Kidney (tissue), 14 donors: ENCODE results near the gene IMPG1. TPM values are rescaled to one million over a fixed set of nuclear protein-coding genes. Genes with fewer than 3 reads are reported as not detected.

Experiments
- DNase-seq, 5 donors: peaks; one replicate each; pipeline ENCODE4 v3.0.0-alpha.2; 2013 to 2020
- FAIRE-seq: peaks from 2 replicates; lab custom pipeline; 2012; peaks lifted over from hg19 to GRCh38; lab: Jason Lieb, UNC
- H3K27ac ChIP-seq, 2 donors: one replicate each; pipeline ENCODE4 v1.7.0; 2013; ENCODE audit warnings: low read depth in 2 of 2, low read length in 2 of 2, inconsistent platforms in 1 of 2
- H3K27me3 ChIP-seq: one replicate; pipeline ENCODE4 v1.7.1; 2013; ENCODE audit warnings: low read length, inconsistent platforms; ENCODE audit not compliant: control insufficient read depth, insufficient read depth
- H3K36me3 ChIP-seq, 3 donors: one replicate each; pipeline versions ENCODE4 v1.7.0 to v1.7.1; 2013; ENCODE audit warnings: low read length in 3 of 3, control low read depth in 1 of 3, inconsistent platforms in 1 of 3; ENCODE audit not compliant: insufficient read depth in 3 of 3, control insufficient read depth in 2 of 3
- H3K4me1 ChIP-seq, 3 donors: one replicate each; pipeline versions ENCODE4 v1.7.0 to v1.7.1; 2013; ENCODE audit warnings: low read length in 3 of 3, inconsistent platforms in 1 of 3, low read depth in 1 of 3; ENCODE audit not compliant: control insufficient read depth in 2 of 3, insufficient read depth in 2 of 3
- H3K4me3 ChIP-seq, 3 donors: one replicate each; pipeline versions ENCODE4 v1.7.0 to v1.8.1; 2013; ENCODE audit warnings: low read length in 3 of 3, control low read depth in 1 of 3, inconsistent platforms in 1 of 3
- H3K9ac ChIP-seq, 3 donors: one replicate each; pipeline versions ENCODE4 v1.7.0 to v1.7.1; 2013; ENCODE audit warnings: low read length in 3 of 3, control low read depth in 1 of 3, inconsistent platforms in 1 of 3
- H3K9me3 ChIP-seq, 3 donors: one replicate each; pipeline versions ENCODE4 v1.7.0 to v1.7.1; 2013; ENCODE audit warnings: low read length in 3 of 3, control low read depth in 1 of 3, inconsistent platforms in 1 of 3; ENCODE audit not compliant: control insufficient read depth in 2 of 3, insufficient read depth in 1 of 3
- CTCF ChIP-seq: IDR thresholded peaks from 3 replicates; pipeline ENCODE4 v1.5.1; 2012; ENCODE audit warnings: mild to moderate bottlenecking, moderate library complexity, borderline replicate concordance; ENCODE audit not compliant: insufficient read depth; ENCODE audit errors: extremely low read depth
- intact Hi-C: fragments of 100-400 bp; cut with DNase I; formaldehyde crosslinking; loops from one replicate; pipeline ENCODE4 v1.11.1; 2022
- polyA plus RNA-seq: library from polyadenylated mRNA; stranded (reverse); fragments of 350-450 nt; fragmentation: Illumina TruSeq; extraction: RNeasy Lipid Tissue Mini Kit (QIAGEN cat#74804); gene quantifications from one replicate; pipeline ENCODE4 v1.2.3, GENCODE V29; 2014; ENCODE audit warnings: low read depth, low replicate concordance; ENCODE audit not compliant: insufficient read depth
- total RNA-seq: library from RNA; stranded (reverse); fragmentation: NEBNext Ultra II Directional; extraction: Animal tissue kit (Norgen Biotek cat#: 25700); gene quantifications from one replicate; pipeline ENCODE4 v1.2.1, GENCODE V29; 2021
- donor health status: control.
- donor health status: control.
- donor health status: control.
- donor health status: control.
- donor health status: control.
- donor health status: DM: yes; HTN: yes; CAD: no.
- donor health status: Normal renal cell carcinoma (clear cell type).

IMPG1 gene
- total and polyA plus RNA-seq, 2 donors from 2014 or later = 0.69 TPM; not detected in 1

GRCh38 chr6:76057469-76057868 lies 15.0 kb downstream of the IMPG1 start:
- no peak overlapping the region for H3K27ac ChIP-seq
- DNase-seq (no peak), FAIRE-seq (no peak)
- no peak overlapping the region for H3K4me3 ChIP-seq
- no peaks in the 10 kb centered on the region for H3K9me3 ChIP-seq
- H3K9ac ChIP-seq = no peak overlapping the region
- no peaks in the 10 kb centered on the region for H3K4me1 ChIP-seq
- intact Hi-C loops = no loop called here
- no peaks in the 10 kb centered on the region for H3K36me3 ChIP-seq
- no peak for TF ChIP-seq CTCF
- H3K27me3 ChIP-seq = no peaks in the 10 kb centered on the region

GRCh38 chr6:76052314-76052713 lies 20.1 kb downstream of the IMPG1 start:
- no peaks in the 10 kb centered on the region for H3K27me3 ChIP-seq
- H3K27ac ChIP-seq = no peak overlapping the region
- intact Hi-C loops = no loop called here
- DNase-seq (no peak), FAIRE-seq (no peak)
- no peaks in the 10 kb centered on the region for H3K9me3 ChIP-seq
- H3K36me3 ChIP-seq = no peaks in the 10 kb centered on the region
- no peaks in the 10 kb centered on the region for H3K4me1 ChIP-seq
- no peak overlapping the region for H3K9ac ChIP-seq
- H3K4me3 ChIP-seq = no peak overlapping the region
- no peak for TF ChIP-seq CTCF

- no peak for FAIRE-seq
Observed at GRCh38 chr6:76043690-76044089, 28.8 kb downstream of the IMPG1 start.

More at GRCh38 chr6:76043690-76044089, 28.8 kb downstream of the IMPG1 start:
- no peak overlapping the region for H3K9ac ChIP-seq
- no peak overlapping the region for H3K27ac ChIP-seq
- TF ChIP-seq CTCF = no peak
- no peak overlapping the region for H3K4me3 ChIP-seq
- H3K9me3 ChIP-seq = no peaks in the 10 kb centered on the region
- intact Hi-C loops = no loop called here
- H3K27me3 ChIP-seq = no peaks in the 10 kb centered on the region
- no peaks in the 10 kb centered on the region for H3K36me3 ChIP-seq
- no peaks in the 10 kb centered on the region for H3K4me1 ChIP-seq
- no peak for DNase-seq
